Transverse colon (tissue), 4 donors: Measurements from ENCODE around the gene BCAR3. TPM values are rescaled to one million over a fixed set of nuclear protein-coding genes. Genes with fewer than 3 reads are reported as not detected.
A peak's percentile ranks its signal among the peaks of the same experiment; 100 is the strongest.

ENCODE experiments used
- DNase-seq: peaks from one replicate; pipeline ENCODE4 v3.0.0-alpha.2; 2019
- H3K27ac ChIP-seq, 4 donors: fragments of 200-600 bp; sonication (generic); 2 replicates each; pipeline ENCODE4 v1.5.1; 2016 to 2018; ENCODE audit warnings: inconsistent platforms in 4 of 4
- H3K27me3 ChIP-seq: fragments of 200-600 bp; sonication (generic); 2 replicates; pipeline ENCODE4 v1.5.1; 2017; ENCODE audit warnings: inconsistent platforms
- H3K36me3 ChIP-seq, 4 donors: fragments of 200-600 bp; sonication (generic); 2 replicates each; pipeline ENCODE4 v1.5.1; 2017 to 2019; ENCODE audit warnings: inconsistent platforms in 4 of 4
- H3K4me1 ChIP-seq, 4 donors: fragments of 200-600 bp; sonication (generic); 2 replicates each; pipeline ENCODE4 v1.5.1; 2017 to 2020; ENCODE audit warnings: inconsistent platforms in 4 of 4
- H3K4me3 ChIP-seq, 4 donors: fragments of 200-600 bp; sonication (generic); 1 replicate in 1 of 4; 2 replicates in 3 of 4; pipeline versions ENCODE4 v1.5.1 to v1.6.1; 2017 to 2019; ENCODE audit warnings: inconsistent platforms in 4 of 4
- H3K9me3 ChIP-seq, 2 donors: fragments of 200-600 bp; sonication (generic); 2 replicates each; pipeline ENCODE4 v1.5.1; 2017 to 2019; ENCODE audit warnings: inconsistent platforms in 2 of 2
- EP300 ChIP-seq: sonication (generic); formaldehyde crosslinking; IDR thresholded peaks from one replicate; pipeline ENCODE4 v1.6.1; 2017; ENCODE audit warnings: antibody characterized with exemption, low read depth
- POLR2A ChIP-seq: fragments of 450-650 bp; IDR thresholded peaks from one replicate; pipeline ENCODE4 v1.6.1; 2016; ENCODE audit warnings: antibody characterized with exemption, mild to moderate bottlenecking, moderate library complexity
- POLR2AphosphoS5 ChIP-seq, 3 donors: sonication (generic); formaldehyde crosslinking; IDR thresholded peaks; one replicate each; pipeline ENCODE4 v1.6.1; 2016; ENCODE audit warnings: antibody characterized with exemption in 3 of 3
- WGBS, 2 donors: methylation state at CpG; one replicate each; pipeline ENCODE4 v1.1.5; 2018; ENCODE audit warnings: low coverage in 1 of 2; 5-methylcytosine and 5-hydroxymethylcytosine counted together
- in situ Hi-C, 4 donors: fragments of 200-750 bp; cut with MboI; loops; one replicate each; pipeline versions ENCODE4 v1.15.0 to v1.15.1; 2017; ENCODE audit warnings: low sequenced_read_pairs in 3 of 4, low pct_ligation_motif_present in 1 of 4, low pct_unique_long_range_greater_than_20kb in 1 of 4
- intact Hi-C: fragments of 100-400 bp; cut with DNase I; formaldehyde crosslinking; loops from one replicate; pipeline ENCODE4 v1.15.1; 2023; ENCODE audit warnings: low total_unique reads
- total RNA-seq, 4 donors: library from RNA; depleted of rRNA; stranded (reverse); fragments of >200 nt; gene quantifications; one replicate each; pipeline ENCODE4 v1.1.0, GENCODE V29; 2016
- TF ChIP-seq, protein P1 (sequence below), 5 experiments: fragments of 200-600 bp in 3 of 5; fragments of 450-650 bp in 2 of 5; sonication (generic) in 3 of 5; IDR thresholded peaks; 1 replicate in 2 of 5; 2 replicates in 3 of 5; pipeline ENCODE4 v1.5.1; 2016 to 2017; ENCODE audit warnings: antibody characterized with exemption in 5 of 5, inconsistent platforms in 3 of 5, mild to moderate bottlenecking in 2 of 5, moderate library complexity in 1 of 5

The BCAR3 gene
- total RNA-seq, 4 donors from 2014 or later: 12.3 to 71.7 (median 40.5) TPM

GRCh38 chr1:93628681-93629080 lies 53.0 kb downstream of the BCAR3 start:
- WGBS, 2 donors: 80 to 87% methylated on average over 3 of the region's 3 CpGs
- in situ Hi-C loops: loop anchor here in 3 of 4 donors (10.0 kb wide), 3 partner anchors 184 to 206 kb away; partner anchors contain the start of gene FNBP1L (in 1 of the 3)

DNA sequence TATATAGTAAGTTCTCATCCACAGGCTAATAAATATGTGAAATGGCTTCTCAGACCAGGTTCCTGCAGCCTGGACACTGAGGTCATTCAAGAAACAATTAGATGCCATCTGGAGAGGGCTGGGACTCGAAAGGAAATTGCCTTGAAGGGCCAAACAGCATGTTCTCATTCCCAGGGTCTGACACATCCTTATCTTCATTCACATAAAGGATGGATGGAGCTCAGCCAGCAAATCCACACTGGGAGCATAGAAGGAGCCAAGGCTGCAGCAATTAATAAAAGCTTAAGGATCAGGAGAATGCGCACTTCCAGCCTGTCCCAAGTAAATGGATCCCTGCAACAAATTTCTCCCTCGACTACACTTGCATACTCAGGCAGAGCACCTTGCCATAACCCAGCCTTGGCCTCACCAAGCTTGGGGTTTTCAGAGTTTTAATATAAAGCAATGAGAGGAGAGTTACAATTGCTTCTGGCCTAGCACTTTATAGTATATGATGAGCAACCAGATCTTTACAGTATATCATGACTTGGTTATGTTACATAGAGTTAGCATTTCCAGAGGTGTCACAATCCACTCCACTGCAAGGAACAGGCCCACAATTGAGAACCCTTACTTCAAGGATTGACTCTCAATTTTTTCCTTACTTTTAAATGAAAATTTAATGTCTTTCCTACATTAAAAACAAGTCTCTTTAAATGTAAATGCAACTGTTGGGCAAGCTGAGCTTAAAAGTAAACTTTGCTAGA lies 55.9 kb downstream of the BCAR3 start:
- Histone ChIP-seq H3K27ac (no peak overlapping the region), H3K4me1 (peaks cover 0 to 27% (median 10%) of the 10 kb centered on the region in 4 donors), H3K4me3 (no peak overlapping the region), H3K27me3 (no peaks in the 10 kb centered on the region), H3K9me3 (no peaks in the 10 kb centered on the region), H3K36me3 (no peaks in the 10 kb centered on the region)
- DNase-seq: no peak
- intact Hi-C loops (loop anchor here (10.0 kb wide), 1 partner anchor 219 kb away; no protein-coding TSS in a partner anchor), in situ Hi-C loops (loop anchor here in 3 of 4 donors (10.0 kb wide), 3 partner anchors 181 to 209 kb away; partner anchors contain the start of gene FNBP1L (in 1 of the 3))
- WGBS, 2 donors: 69 to 86% methylated on average over 1 to 3 of the region's 3 CpGs
- TF ChIP-seq POLR2AphosphoS5 (IDR thresholded peaks at IDR 0.05): no peak
- no peak for TF ChIP-seq EP300
- no peak for TF ChIP-seq POLR2A
- TF ChIP-seq, protein P1, sequence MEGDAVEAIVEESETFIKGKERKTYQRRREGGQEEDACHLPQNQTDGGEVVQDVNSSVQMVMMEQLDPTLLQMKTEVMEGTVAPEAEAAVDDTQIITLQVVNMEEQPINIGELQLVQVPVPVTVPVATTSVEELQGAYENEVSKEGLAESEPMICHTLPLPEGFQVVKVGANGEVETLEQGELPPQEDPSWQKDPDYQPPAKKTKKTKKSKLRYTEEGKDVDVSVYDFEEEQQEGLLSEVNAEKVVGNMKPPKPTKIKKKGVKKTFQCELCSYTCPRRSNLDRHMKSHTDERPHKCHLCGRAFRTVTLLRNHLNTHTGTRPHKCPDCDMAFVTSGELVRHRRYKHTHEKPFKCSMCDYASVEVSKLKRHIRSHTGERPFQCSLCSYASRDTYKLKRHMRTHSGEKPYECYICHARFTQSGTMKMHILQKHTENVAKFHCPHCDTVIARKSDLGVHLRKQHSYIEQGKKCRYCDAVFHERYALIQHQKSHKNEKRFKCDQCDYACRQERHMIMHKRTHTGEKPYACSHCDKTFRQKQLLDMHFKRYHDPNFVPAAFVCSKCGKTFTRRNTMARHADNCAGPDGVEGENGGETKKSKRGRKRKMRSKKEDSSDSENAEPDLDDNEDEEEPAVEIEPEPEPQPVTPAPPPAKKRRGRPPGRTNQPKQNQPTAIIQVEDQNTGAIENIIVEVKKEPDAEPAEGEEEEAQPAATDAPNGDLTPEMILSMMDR (IDR thresholded peaks at IDR 0.05): no peak

More at GRCh38 chr1:93628681-93629080, 53.0 kb downstream of the BCAR3 start:
- no peaks in the 10 kb centered on the region for H3K27me3 ChIP-seq
- H3K4me1 ChIP-seq: peaks cover 0 to 10% (median 0%) of the 10 kb centered on the region in 4 donors
- no peaks in the 10 kb centered on the region for H3K36me3 ChIP-seq
- H3K9me3 ChIP-seq: no peaks in the 10 kb centered on the region
- no peak overlapping the region for H3K4me3 ChIP-seq
- DNase-seq: no peak
- intact Hi-C loops: loop anchor here (1.0 to 10.0 kb wide), 2 partner anchors 186 to 216 kb away; no protein-coding TSS in a partner anchor
- H3K27ac ChIP-seq: no peak overlapping the region
- TF ChIP-seq, protein P1 (IDR thresholded peaks at IDR 0.05): no peak
- no peak for TF ChIP-seq POLR2A
- TF ChIP-seq EP300: no peak
- TF ChIP-seq POLR2AphosphoS5 (IDR thresholded peaks at IDR 0.05): no peak

GRCh38 chr1:93623875-93624274 lies 57.8 kb downstream of the BCAR3 start:
- in situ Hi-C loops (loop anchor here (10.0 to 25.0 kb wide), 4 partner anchors 179 to 211 kb away; partner anchors contain the start of gene FNBP1L (in 3 of the 4)), intact Hi-C loops (loop anchor here (10.0 kb wide), 1 partner anchor 221 kb away; no protein-coding TSS in a partner anchor)
- WGBS, 2 donors: 56 to 63% methylated on average over 1 of the region's 1 CpG
- Histone ChIP-seq H3K4me1 (peaks cover 0 to 40% (median 17%) of the 10 kb centered on the region in 4 donors), H3K36me3 (no peaks in the 10 kb centered on the region), H3K4me3 (no peak overlapping the region), H3K9me3 (no peaks in the 10 kb centered on the region), H3K27me3 (no peaks in the 10 kb centered on the region), H3K27ac (no peak overlapping the region)
- TF ChIP-seq POLR2A (no peak), EP300 (no peak), POLR2AphosphoS5 (IDR thresholded peaks at IDR 0.05) (no peak)
- TF ChIP-seq, protein P1 (IDR thresholded peaks at IDR 0.05): no peak
- DNase-seq: no peak

- intact Hi-C loops (loop anchor here (10.0 kb wide), 1 partner anchor 221 kb away; no protein-coding TSS in a partner anchor), in situ Hi-C loops (loop anchor here (10.0 to 25.0 kb wide), 4 partner anchors 179 to 211 kb away; partner anchors contain the start of gene FNBP1L (in 3 of the 4))
- Histone ChIP-seq H3K27me3 (no peaks in the 10 kb centered on the region), H3K9me3 (no peaks in the 10 kb centered on the region), H3K4me3 (no peak overlapping the region), H3K27ac (peak overlapping the region in 1 of 4 donors; percentile 73), H3K4me1 (peaks cover 0 to 44% (median 21%) of the 10 kb centered on the region in 4 donors), H3K36me3 (no peaks in the 10 kb centered on the region)
- TF ChIP-seq, protein P1 (IDR thresholded peaks at IDR 0.05): no peak
- no peak for TF ChIP-seq POLR2AphosphoS5 (IDR thresholded peaks at IDR 0.05)
- TF ChIP-seq EP300: no peak
- TF ChIP-seq POLR2A: no peak
- no peak for DNase-seq
Observed at GRCh38 chr1:93623436-93623835, 58.2 kb downstream of the BCAR3 start.
